ENCODE results near the gene THAP8. TPM values are rescaled to one million over a fixed set of nuclear protein-coding genes. Genes with fewer than 3 reads are reported as not detected.

The THAP8 gene
- total RNA-seq, 4 donors from 2014 or later: 6.3 to 21.3 (median 12.1) TPM

DNA sequence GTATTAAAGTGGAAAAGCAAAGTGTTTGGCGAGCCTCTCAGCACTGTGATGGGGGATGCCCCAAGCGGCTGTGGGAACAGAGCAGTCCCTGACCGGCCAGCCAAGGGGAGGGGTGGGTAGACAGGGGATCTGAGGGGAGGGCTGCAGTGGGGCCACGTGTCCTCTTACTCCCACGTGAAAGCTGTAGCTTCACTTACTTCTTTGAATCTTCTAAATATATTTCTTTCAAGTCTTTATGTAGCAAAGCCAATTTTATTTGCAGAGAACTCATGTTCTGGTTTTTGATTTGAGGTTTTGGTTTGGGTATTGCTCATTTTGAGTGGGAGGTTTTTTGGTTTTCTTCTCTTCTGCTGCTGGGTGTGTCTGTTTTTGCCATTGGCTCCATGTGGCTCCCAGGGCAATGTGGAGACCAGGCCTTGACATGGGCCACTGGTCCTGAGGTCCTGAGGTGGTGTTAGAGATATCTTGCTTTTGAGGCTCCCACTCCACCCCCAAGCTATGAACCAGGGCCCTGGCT is 39.1 kb upstream of the THAP8 start:
- 89% methylated on average over 5 of the region's 5 CpGs for whole genome bisulfite sequencing
- H3K4me3 ChIP-seq: no peak overlapping the region
- H3K4me1 ChIP-seq: peaks cover 0 to 8% (median 0%) of the 10 kb centered on the region in 4 donors
- no peak for TF ChIP-seq POLR2A (IDR thresholded peaks at IDR 0.05; ENCODE audit: low read depth)
- TF ChIP-seq, protein P1, sequence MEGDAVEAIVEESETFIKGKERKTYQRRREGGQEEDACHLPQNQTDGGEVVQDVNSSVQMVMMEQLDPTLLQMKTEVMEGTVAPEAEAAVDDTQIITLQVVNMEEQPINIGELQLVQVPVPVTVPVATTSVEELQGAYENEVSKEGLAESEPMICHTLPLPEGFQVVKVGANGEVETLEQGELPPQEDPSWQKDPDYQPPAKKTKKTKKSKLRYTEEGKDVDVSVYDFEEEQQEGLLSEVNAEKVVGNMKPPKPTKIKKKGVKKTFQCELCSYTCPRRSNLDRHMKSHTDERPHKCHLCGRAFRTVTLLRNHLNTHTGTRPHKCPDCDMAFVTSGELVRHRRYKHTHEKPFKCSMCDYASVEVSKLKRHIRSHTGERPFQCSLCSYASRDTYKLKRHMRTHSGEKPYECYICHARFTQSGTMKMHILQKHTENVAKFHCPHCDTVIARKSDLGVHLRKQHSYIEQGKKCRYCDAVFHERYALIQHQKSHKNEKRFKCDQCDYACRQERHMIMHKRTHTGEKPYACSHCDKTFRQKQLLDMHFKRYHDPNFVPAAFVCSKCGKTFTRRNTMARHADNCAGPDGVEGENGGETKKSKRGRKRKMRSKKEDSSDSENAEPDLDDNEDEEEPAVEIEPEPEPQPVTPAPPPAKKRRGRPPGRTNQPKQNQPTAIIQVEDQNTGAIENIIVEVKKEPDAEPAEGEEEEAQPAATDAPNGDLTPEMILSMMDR (IDR thresholded peaks at IDR 0.05): no peak
- no peak for TF ChIP-seq EP300 (IDR thresholded peaks at IDR 0.05)
- TF ChIP-seq POLR2AphosphoS5 (IDR thresholded peaks at IDR 0.05): no peak
- no peaks in the 10 kb centered on the region for H3K9me3 ChIP-seq
- H3K27me3 ChIP-seq: no peaks in the 10 kb centered on the region
- no peak overlapping the region for H3K27ac ChIP-seq (replicated peaks in 1 of 4)
- H3K36me3 ChIP-seq: no peaks in the 10 kb centered on the region
- no peak for DNase-seq (ENCODE audit: extremely low spot score)
- intact Hi-C loops (cut with DNase I): no loop called here

DNA sequence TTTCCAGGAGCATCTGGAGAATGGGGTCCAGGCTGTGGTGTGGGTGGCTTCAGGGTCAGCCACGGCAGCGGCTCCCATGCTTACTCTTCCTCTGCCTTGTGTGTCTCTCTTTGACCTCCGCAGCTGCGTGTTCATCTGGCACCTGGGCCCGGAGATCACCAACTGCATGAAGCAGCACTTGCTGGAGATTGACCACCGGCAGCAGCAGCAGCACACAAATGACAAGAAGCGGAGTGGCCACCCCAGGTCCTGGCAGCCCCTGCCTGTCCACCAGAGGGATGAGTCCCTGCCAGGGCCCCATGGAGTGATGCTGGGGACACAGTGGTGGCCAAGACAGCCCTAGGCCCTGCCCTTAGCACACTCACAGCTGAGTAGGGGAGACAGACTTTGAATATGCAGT is 38.5 kb upstream of the THAP8 start:
- H3K9me3 ChIP-seq: no peaks in the 10 kb centered on the region
- H3K27ac ChIP-seq (replicated peaks in 1 of 4): no peak overlapping the region
- TF ChIP-seq POLR2AphosphoS5 (IDR thresholded peaks at IDR 0.05): no peak
- no peak for TF ChIP-seq EP300 (IDR thresholded peaks at IDR 0.05)
- TF ChIP-seq POLR2A (IDR thresholded peaks at IDR 0.05; ENCODE audit: low read depth): no peak
- TF ChIP-seq, protein P1 (IDR thresholded peaks at IDR 0.05): no peak
- 89% methylated on average over 7 of the region's 7 CpGs for WGBS
- DNase-seq (ENCODE audit: extremely low spot score): no peak
- no peaks in the 10 kb centered on the region for H3K27me3 ChIP-seq
- H3K4me3 ChIP-seq: no peak overlapping the region
- peaks cover 0 to 8% (median 0%) of the 10 kb centered on the region in 4 donors for H3K4me1 ChIP-seq
- no peaks in the 10 kb centered on the region for H3K36me3 ChIP-seq
- intact Hi-C loops (cut with DNase I): no loop called here

DNA sequence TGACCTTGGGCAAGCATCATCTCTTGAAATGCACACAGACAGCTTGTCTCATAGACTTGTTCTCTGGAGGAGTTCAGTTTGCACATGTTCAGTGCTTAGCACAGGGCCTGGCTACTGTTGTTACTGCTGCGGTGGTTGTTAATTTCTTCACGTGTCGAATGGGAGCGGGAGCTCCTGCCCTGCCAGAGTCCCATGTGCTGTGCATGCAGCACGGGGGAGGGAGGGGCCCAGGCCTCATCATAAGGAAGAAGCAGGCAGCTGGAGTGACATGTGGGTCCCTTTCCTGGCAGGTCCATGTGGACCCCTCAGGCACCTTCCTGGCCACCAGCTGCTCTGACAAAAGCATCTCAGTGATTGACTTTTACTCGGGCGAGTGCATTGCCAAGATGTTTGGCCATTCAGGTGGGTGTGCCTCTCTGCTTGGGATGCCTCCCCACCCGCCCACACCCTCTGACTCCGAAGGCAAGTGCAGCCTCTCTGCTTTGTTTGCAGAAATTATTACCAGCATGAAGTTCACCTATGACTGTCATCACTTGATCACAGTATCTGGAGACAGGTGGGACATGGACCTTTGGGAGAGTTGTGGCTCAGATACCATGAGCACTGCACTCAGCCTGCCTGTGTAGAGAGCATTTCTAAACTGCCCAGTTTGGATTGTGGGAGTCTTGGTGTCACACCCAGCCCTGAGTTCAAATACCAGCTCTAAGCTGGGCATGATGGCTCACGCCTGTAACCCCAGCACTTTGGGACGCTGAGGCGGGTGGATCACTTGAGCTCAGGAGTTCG is 37.0 kb upstream of the THAP8 start:
- H3K36me3 ChIP-seq: no peaks in the 10 kb centered on the region
- no peak for DNase-seq (ENCODE audit: extremely low spot score)
- H3K27ac ChIP-seq (replicated peaks in 1 of 4): no peak overlapping the region
- H3K27me3 ChIP-seq: no peaks in the 10 kb centered on the region
- intact Hi-C loops (cut with DNase I): no loop called here
- no peak overlapping the region for H3K4me3 ChIP-seq
- no peaks in the 10 kb centered on the region for H3K9me3 ChIP-seq
- 95% methylated on average over 9 of the region's 13 CpGs for WGBS
- TF ChIP-seq POLR2AphosphoS5 (IDR thresholded peaks at IDR 0.05) (no peak), POLR2A (IDR thresholded peaks at IDR 0.05; ENCODE audit: low read depth) (no peak), EP300 (IDR thresholded peaks at IDR 0.05) (no peak)
- TF ChIP-seq, protein P1 (IDR thresholded peaks at IDR 0.05): no peak
- peaks cover 0 to 8% (median 0%) of the 10 kb centered on the region in 4 donors for H3K4me1 ChIP-seq

- intact Hi-C loops (cut with DNase I): no loop called here
- 100% methylated on average over 2 of the region's 5 CpGs for whole genome bisulfite sequencing
Measured at GRCh38 chr19:36089847-36090246, 35.8 kb upstream of the THAP8 start.

More at GRCh38 chr19:36089847-36090246, 35.8 kb upstream of the THAP8 start:
- no peak for DNase-seq (ENCODE audit: extremely low spot score)
- H3K27ac ChIP-seq (replicated peaks in 1 of 4): no peak overlapping the region
- H3K4me3 ChIP-seq: no peak overlapping the region
- H3K9me3 ChIP-seq: no peaks in the 10 kb centered on the region
- TF ChIP-seq POLR2A (IDR thresholded peaks at IDR 0.05; ENCODE audit: low read depth) (no peak), EP300 (IDR thresholded peaks at IDR 0.05) (no peak), POLR2AphosphoS5 (IDR thresholded peaks at IDR 0.05) (no peak)
- TF ChIP-seq, protein P1 (IDR thresholded peaks at IDR 0.05): no peak
- H3K36me3 ChIP-seq: no peaks in the 10 kb centered on the region
- H3K27me3 ChIP-seq: no peaks in the 10 kb centered on the region
- H3K4me1 ChIP-seq: peaks cover 0 to 8% (median 0%) of the 10 kb centered on the region in 4 donors

Measured in esophagus muscularis mucosa (tissue), 4 donors.